Neuronal stem cell (in vitro differentiated cells): ENCODE data around the gene QDPR. TPM values are rescaled to one million over a fixed set of nuclear protein-coding genes. Genes with fewer than 3 reads are reported as not detected.

ENCODE experiments used
- DNase-seq: peaks from one replicate; pipeline ENCODE4 v3.0.0-alpha.2; 2013; ENCODE audit warnings: low spot score
- H2AFZ ChIP-seq: one replicate; pipeline ENCODE4 v1.6.1; 2013; ENCODE audit warnings: mild to moderate bottlenecking, low read length, inconsistent platforms
- H2AK5ac ChIP-seq: 2 replicates; pipeline ENCODE4 v1.6.1; 2013; ENCODE audit warnings: low read depth, mild to moderate bottlenecking, inconsistent platforms, low read length, moderate library complexity, mixed read lengths
- H2BK120ac ChIP-seq: 2 replicates; pipeline ENCODE4 v1.6.1; 2013; ENCODE audit warnings: low read depth, mild to moderate bottlenecking, inconsistent platforms, low read length, moderate library complexity, mixed read lengths
- H2BK12ac ChIP-seq: one replicate; pipeline ENCODE4 v1.6.1; 2013; ENCODE audit warnings: low read length, inconsistent platforms
- H2BK15ac ChIP-seq: 2 replicates; pipeline ENCODE4 v1.6.1; 2013; ENCODE audit warnings: mild to moderate bottlenecking, low read length, inconsistent platforms, mixed read lengths
- H2BK5ac ChIP-seq: one replicate; pipeline ENCODE4 v1.6.1; 2013; ENCODE audit warnings: inconsistent platforms, mild to moderate bottlenecking, low read length, moderate library complexity
- H3K14ac ChIP-seq: one replicate; pipeline ENCODE4 v1.6.1; 2013; ENCODE audit warnings: low read length, inconsistent platforms
- H3K18ac ChIP-seq: 2 replicates; pipeline ENCODE4 v1.6.1; 2013; ENCODE audit warnings: low read length, inconsistent platforms
- H3K23ac ChIP-seq: 2 replicates; pipeline ENCODE4 v1.6.1; 2013; ENCODE audit warnings: low read depth, mild to moderate bottlenecking, mixed read lengths, low read length, inconsistent platforms; ENCODE audit not compliant: poor library complexity
- H3K27ac ChIP-seq: replicated peaks from 3 replicates; pipeline ENCODE4 v1.5.1; 2013; ENCODE audit warnings: low read length, inconsistent platforms
- H3K27me3 ChIP-seq, 3 experiments: 2 replicates each; pipeline ENCODE4 v1.6.1; 2013; ENCODE audit warnings: low read length in 3 of 3, mild to moderate bottlenecking in 2 of 3, inconsistent platforms in 1 of 3, low read depth in 1 of 3, mixed read lengths in 1 of 3, moderate library complexity in 1 of 3; ENCODE audit not compliant: control insufficient read depth in 3 of 3, insufficient read depth in 3 of 3
- H3K36me3 ChIP-seq, 2 donors: replicated peaks in 1 of 2; 2 replicates each; pipeline ENCODE4 v1.6.1; 2013; ENCODE audit warnings: low read length in 2 of 2; ENCODE audit not compliant: control insufficient read depth in 2 of 2, insufficient read depth in 2 of 2
- H3K4ac ChIP-seq: 2 replicates; pipeline ENCODE4 v1.6.1; 2013; ENCODE audit warnings: inconsistent platforms, mild to moderate bottlenecking, low read length, moderate library complexity
- H3K4me1 ChIP-seq, 2 donors: 1 replicate in 1 of 2; 2 replicates in 1 of 2; pipeline ENCODE4 v1.6.1; 2013; ENCODE audit warnings: low read length in 2 of 2, low read depth in 1 of 2; ENCODE audit not compliant: control insufficient read depth in 2 of 2, insufficient read depth in 1 of 2
- H3K4me2 ChIP-seq: one replicate; pipeline ENCODE4 v1.6.1; 2013; ENCODE audit warnings: mild to moderate bottlenecking, low read length, inconsistent platforms; ENCODE audit not compliant: insufficient read depth, poor library complexity, severe bottlenecking
- H3K4me3 ChIP-seq, 2 donors: 2 replicates each; pipeline ENCODE4 v1.5.1; 2013; ENCODE audit warnings: low read length in 2 of 2, mild to moderate bottlenecking in 2 of 2, inconsistent platforms in 1 of 2, moderate library complexity in 1 of 2
- H3K79me1 ChIP-seq: one replicate; pipeline ENCODE4 v1.6.1; 2013; ENCODE audit warnings: low read depth, mild to moderate bottlenecking, inconsistent platforms, low read length, moderate library complexity
- H3K9ac ChIP-seq: one replicate; pipeline ENCODE4 v1.6.1; 2013; ENCODE audit warnings: mild to moderate bottlenecking, low read depth, low read length, inconsistent platforms; ENCODE audit not compliant: poor library complexity
- H3K9me3 ChIP-seq, 2 donors: replicated peaks in 1 of 2; 2 replicates each; pipeline versions ENCODE3 to v1.6.1; 2013; ENCODE audit warnings: low read length in 2 of 2, mild to moderate bottlenecking in 2 of 2, inconsistent platforms in 1 of 2, low read depth in 1 of 2, mixed read lengths in 1 of 2, moderate library complexity in 1 of 2; ENCODE audit not compliant: control insufficient read depth in 2 of 2, insufficient read depth in 1 of 2
- H4K8ac ChIP-seq: one replicate; pipeline ENCODE4 v1.6.1; 2013; ENCODE audit warnings: low read depth, mild to moderate bottlenecking, inconsistent platforms, low read length, moderate library complexity
- H4K91ac ChIP-seq: one replicate; pipeline ENCODE4 v1.6.1; 2013; ENCODE audit warnings: low read length, low read depth, mild to moderate bottlenecking, inconsistent platforms; ENCODE audit not compliant: poor library complexity
- WGBS, 2 donors: extraction: QIAGEN DNeasy Blood & Tissue Kit; methylation state at CpG; one replicate each; pipeline ENCODE4 v1.1.7; 2013; ENCODE audit warnings: missing lambda C conversion rate in 2 of 2, mixed read lengths in 1 of 2; ENCODE audit not compliant: insufficient read length in 2 of 2, insufficient replicate concordance in 1 of 2; ENCODE audit errors: extremely low coverage in 2 of 2; 5-methylcytosine and 5-hydroxymethylcytosine counted together
- polyA plus RNA-seq, 2 experiments: library from polyadenylated mRNA; stranded (reverse); fragments of 200-250 nt; gene quantifications; one replicate each; pipeline ENCODE4 v1.2.3, GENCODE V29; 2013

The QDPR gene
- polyA plus RNA-seq (2013, experiment 1 of 2): 24.4 TPM
- polyA plus RNA-seq (2013, experiment 2 of 2): 25.5 TPM

DNA sequence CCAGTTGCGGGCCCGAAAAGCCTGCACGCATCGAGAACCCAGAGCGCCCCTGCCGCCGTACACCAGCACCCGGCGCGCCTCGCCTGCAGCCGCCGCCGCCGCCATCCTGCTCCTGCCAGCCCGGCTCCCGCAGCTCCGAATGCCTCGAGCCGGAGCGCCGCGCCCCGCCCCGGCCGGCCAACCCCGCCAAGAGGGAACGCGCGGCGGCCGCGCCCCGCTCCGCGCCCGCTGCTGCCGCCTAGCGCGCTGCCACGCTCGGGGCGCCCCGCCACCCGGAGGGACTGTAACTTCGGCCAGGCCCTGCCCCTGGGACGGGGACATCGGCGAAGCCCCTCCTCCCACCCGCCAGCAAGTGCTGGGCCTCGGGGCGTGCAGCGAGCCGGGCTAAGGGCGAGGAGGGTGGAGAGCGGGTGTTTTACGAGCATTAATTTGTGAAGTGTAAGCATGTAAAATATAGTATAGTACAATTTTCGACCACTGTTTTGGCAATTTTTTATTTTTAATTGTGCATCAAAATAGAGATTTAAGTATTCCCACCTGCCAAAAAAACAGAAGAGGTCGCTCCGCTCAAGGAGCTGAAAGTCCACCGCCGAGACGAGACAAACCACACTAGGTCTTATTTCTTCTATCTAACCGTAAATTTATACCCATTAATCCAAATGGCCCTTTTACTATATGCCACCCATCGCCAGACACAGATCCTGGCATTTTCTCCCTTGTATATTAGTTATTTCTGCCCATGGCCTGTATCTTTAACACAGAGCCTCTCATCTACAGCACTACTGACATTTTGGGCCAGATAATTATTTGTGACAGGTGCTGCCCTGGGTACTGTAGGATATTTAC lies at the start of gene QDPR:
Gene QDPR (minus strand): TSS at position 141 of the 846 bp plus-strand sequence. CDS start 36 bp downstream, at position 105.
- WGBS, 2 donors: no CpG with 5 or more reads among the region's 65 CpGs
- Histone ChIP-seq H3K4me3 (peak within 1 kb of the TSS; percentile 74 to 80), H3K4me1 (peaks cover 5 to 8% of the 10 kb centered on the region in 2 donors), H4K8ac (no peak within 1 kb of the TSS), H2BK12ac (no peak within 1 kb of the TSS), H3K27me3 (peaks cover 0 to 40% (median 0%) of the 10 kb centered on the region in 3 experiments), H2BK15ac (no peak within 1 kb of the TSS), H3K23ac (peak within 1 kb of the TSS; percentile 12), H3K18ac (peak within 1 kb of the TSS; percentile 94), H3K9ac (peak within 1 kb of the TSS; percentile 85), H3K4me2 (peak within 1 kb of the TSS; percentile 90), H2AFZ (peak within 1 kb of the TSS; percentile 98), H3K14ac (no peak within 1 kb of the TSS), H3K4ac (no peak within 1 kb of the TSS), H3K79me1 (no peaks in the 10 kb centered on the region), H2AK5ac (no peak within 1 kb of the TSS), H2BK120ac (no peak within 1 kb of the TSS), H3K27ac (no peak within 1 kb of the TSS), H3K36me3 (peaks cover 3 to 19% of the 10 kb centered on the region in 2 donors), H2BK5ac (no peak within 1 kb of the TSS), H4K91ac (no peak within 1 kb of the TSS), H3K9me3 (no peaks in the 10 kb centered on the region)
- peak; percentile 82 for DNase-seq

DNA sequence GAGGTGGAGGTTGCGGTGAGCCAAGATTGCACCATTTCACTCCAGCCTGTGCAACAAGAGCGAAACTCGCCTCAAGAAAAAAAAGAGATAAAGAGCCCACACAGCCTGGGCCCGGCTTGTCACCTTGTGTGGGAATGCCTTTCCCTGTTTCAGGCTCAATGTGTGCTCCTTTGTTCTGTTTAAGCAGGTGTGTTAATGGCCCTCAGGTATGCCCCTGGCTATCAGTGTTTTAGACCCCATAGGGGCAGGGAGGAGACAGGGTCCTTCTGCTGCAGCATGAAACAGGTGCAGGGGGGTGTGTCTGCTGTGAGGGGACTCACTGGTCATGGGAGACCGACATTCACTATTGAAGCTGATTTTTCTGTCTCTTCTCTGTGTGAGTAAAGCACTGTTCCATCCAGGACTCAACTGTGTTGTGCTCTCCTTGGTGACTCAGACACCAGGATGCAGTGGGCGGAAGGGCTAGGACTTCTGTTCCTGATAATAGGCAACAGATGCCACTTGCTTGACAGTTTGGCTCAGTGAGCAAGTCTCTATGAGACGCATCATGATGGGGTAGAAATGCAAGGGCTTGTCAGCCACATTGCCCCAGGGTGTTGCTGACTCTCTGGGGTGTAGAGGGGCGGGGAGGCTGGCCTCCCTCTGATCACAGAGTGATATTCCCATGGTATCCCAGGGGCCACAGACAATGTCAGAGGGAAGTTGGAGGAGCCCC lies 49.5 kb upstream of the QDPR start:
- no peaks in the 10 kb centered on the region for H3K36me3 ChIP-seq

DNA sequence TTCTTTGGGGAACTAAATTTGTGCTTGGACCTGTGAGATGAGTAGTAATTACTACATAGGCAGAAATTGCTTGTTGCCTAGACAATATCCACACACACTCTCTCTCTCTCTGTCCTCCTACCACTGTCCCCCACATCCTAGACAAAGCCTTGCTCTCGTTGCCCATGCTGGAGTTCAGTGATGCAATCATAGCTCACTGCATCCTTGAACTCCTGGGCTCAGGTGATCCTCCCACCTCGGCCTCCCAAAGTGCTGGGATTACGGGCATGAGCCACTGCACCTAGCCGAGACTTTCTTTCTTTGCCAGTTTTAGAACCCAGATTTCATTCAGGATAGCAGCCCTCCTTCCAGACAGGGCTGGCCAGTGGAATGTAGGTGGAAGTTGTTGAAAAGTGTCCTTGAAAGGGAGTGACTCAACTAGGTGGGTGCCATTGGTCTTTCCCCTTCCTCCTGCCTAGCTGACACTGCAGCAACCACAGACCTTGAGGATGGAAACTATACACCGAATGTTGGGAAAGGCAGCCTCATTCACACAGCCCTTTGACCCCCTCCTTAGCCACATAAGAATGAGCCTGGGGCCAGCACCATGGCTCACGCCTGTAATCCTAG lies 48.3 kb upstream of the QDPR start:
- H3K14ac ChIP-seq: no peak overlapping the region
- WGBS, 2 donors: no CpG with 5 or more reads among the region's 6 CpGs
- H3K4me1 ChIP-seq: no peaks in the 10 kb centered on the region

More for the DNA sequence above, 49.5 kb upstream of the QDPR start:
- Histone ChIP-seq H4K8ac (no peak overlapping the region), H2BK12ac (no peak overlapping the region), H3K4me2 (no peak overlapping the region), H2AK5ac (no peak overlapping the region), H3K27ac (no peak overlapping the region), H3K14ac (no peak overlapping the region), H4K91ac (no peak overlapping the region), H2BK120ac (no peak overlapping the region), H3K23ac (no peak overlapping the region), H3K79me1 (no peaks in the 10 kb centered on the region), H3K4me3 (no peak overlapping the region), H3K27me3 (peaks cover 0 to under 1% (median 0%) of the 10 kb centered on the region in 3 experiments), H2BK15ac (no peak overlapping the region), H3K4me1 (no peaks in the 10 kb centered on the region), H3K18ac (no peak overlapping the region), H3K9me3 (no peaks in the 10 kb centered on the region), H2AFZ (no peak overlapping the region), H2BK5ac (no peak overlapping the region), H3K4ac (no peak overlapping the region), H3K9ac (no peak overlapping the region)
- no CpG with 5 or more reads among the region's 8 CpGs for WGBS, 2 donors
- DNase-seq: no peak

More for the DNA sequence above, 48.3 kb upstream of the QDPR start:
- H2AK5ac ChIP-seq: no peak overlapping the region
- H3K18ac ChIP-seq: no peak overlapping the region
- H2BK120ac ChIP-seq: no peak overlapping the region
- no peak overlapping the region for H3K4ac ChIP-seq
- no peaks in the 10 kb centered on the region for H3K9me3 ChIP-seq
- no peaks in the 10 kb centered on the region for H3K36me3 ChIP-seq
- no peak overlapping the region for H3K4me3 ChIP-seq
- no peak overlapping the region for H2BK12ac ChIP-seq
- no peak for DNase-seq
- peaks cover 0 to 10% (median 0%) of the 10 kb centered on the region in 3 experiments for H3K27me3 ChIP-seq
- no peak overlapping the region for H2BK15ac ChIP-seq
- H3K79me1 ChIP-seq: no peaks in the 10 kb centered on the region
- H3K4me2 ChIP-seq: no peak overlapping the region
- no peak overlapping the region for H4K8ac ChIP-seq
- no peak overlapping the region for H3K23ac ChIP-seq
- H2BK5ac ChIP-seq: no peak overlapping the region
- no peak overlapping the region for H4K91ac ChIP-seq
- H3K9ac ChIP-seq: no peak overlapping the region
- no peak overlapping the region for H3K27ac ChIP-seq
- H2AFZ ChIP-seq: no peak overlapping the region
